Transverse colon (tissue), 4 donors: ENCODE results near the gene GCAT. TPM values are rescaled to one million over a fixed set of nuclear protein-coding genes. Genes with fewer than 3 reads are reported as not detected.

Experiments
- DNase-seq: peaks from one replicate; pipeline ENCODE4 v3.0.0-alpha.2; 2019
- H3K27ac ChIP-seq, 4 donors: fragments of 200-600 bp; sonication (generic); 2 replicates each; pipeline ENCODE4 v1.5.1; 2016 to 2018; ENCODE audit warnings: inconsistent platforms in 4 of 4
- H3K27me3 ChIP-seq: fragments of 200-600 bp; sonication (generic); 2 replicates; pipeline ENCODE4 v1.5.1; 2017; ENCODE audit warnings: inconsistent platforms
- H3K36me3 ChIP-seq, 4 donors: fragments of 200-600 bp; sonication (generic); 2 replicates each; pipeline ENCODE4 v1.5.1; 2017 to 2019; ENCODE audit warnings: inconsistent platforms in 4 of 4
- H3K4me1 ChIP-seq, 4 donors: fragments of 200-600 bp; sonication (generic); 2 replicates each; pipeline ENCODE4 v1.5.1; 2017 to 2020; ENCODE audit warnings: inconsistent platforms in 4 of 4
- H3K4me3 ChIP-seq, 4 donors: fragments of 200-600 bp; sonication (generic); 1 replicate in 1 of 4; 2 replicates in 3 of 4; pipeline versions ENCODE4 v1.5.1 to v1.6.1; 2017 to 2019; ENCODE audit warnings: inconsistent platforms in 4 of 4
- H3K9me3 ChIP-seq, 2 donors: fragments of 200-600 bp; sonication (generic); 2 replicates each; pipeline ENCODE4 v1.5.1; 2017 to 2019; ENCODE audit warnings: inconsistent platforms in 2 of 2
- CTCF ChIP-seq, 5 experiments: fragments of 200-600 bp in 3 of 5; fragments of 450-650 bp in 2 of 5; sonication (generic) in 3 of 5; IDR thresholded peaks; 1 replicate in 2 of 5; 2 replicates in 3 of 5; pipeline ENCODE4 v1.5.1; 2016 to 2017; ENCODE audit warnings: antibody characterized with exemption in 5 of 5, inconsistent platforms in 3 of 5, mild to moderate bottlenecking in 2 of 5, moderate library complexity in 1 of 5
- EP300 ChIP-seq: sonication (generic); formaldehyde crosslinking; IDR thresholded peaks from one replicate; pipeline ENCODE4 v1.6.1; 2017; ENCODE audit warnings: antibody characterized with exemption, low read depth
- POLR2A ChIP-seq: fragments of 450-650 bp; IDR thresholded peaks from one replicate; pipeline ENCODE4 v1.6.1; 2016; ENCODE audit warnings: antibody characterized with exemption, mild to moderate bottlenecking, moderate library complexity
- POLR2AphosphoS5 ChIP-seq, 3 donors: sonication (generic); formaldehyde crosslinking; IDR thresholded peaks; one replicate each; pipeline ENCODE4 v1.6.1; 2016; ENCODE audit warnings: antibody characterized with exemption in 3 of 3
- WGBS, 2 donors: methylation state at CpG; one replicate each; pipeline ENCODE4 v1.1.5; 2018; ENCODE audit warnings: low coverage in 1 of 2; 5-methylcytosine and 5-hydroxymethylcytosine counted together
- in situ Hi-C, 4 donors: fragments of 200-750 bp; cut with MboI; loops; one replicate each; pipeline versions ENCODE4 v1.15.0 to v1.15.1; 2017; ENCODE audit warnings: low sequenced_read_pairs in 3 of 4, low pct_ligation_motif_present in 1 of 4, low pct_unique_long_range_greater_than_20kb in 1 of 4
- intact Hi-C: fragments of 100-400 bp; cut with DNase I; formaldehyde crosslinking; loops from one replicate; pipeline ENCODE4 v1.15.1; 2023; ENCODE audit warnings: low total_unique reads
- total RNA-seq, 4 donors: library from RNA; depleted of rRNA; stranded (reverse); fragments of >200 nt; gene quantifications; one replicate each; pipeline ENCODE4 v1.1.0, GENCODE V29; 2016

The GCAT gene
- total RNA-seq, 4 donors from 2014 or later, result 6.4 to 10.1 (median 7.7) TPM

- intact Hi-C loops (loop anchor here (5.0 kb wide), 1 partner anchor 104 kb away; the partner anchor contains the start of genes C22orf23 and POLR2F), in situ Hi-C loops (no loop called here)
- Histone ChIP-seq H3K27me3 (no peaks in the 10 kb centered on the region), H3K36me3 (peaks cover 0 to 22% (median 7%) of the 10 kb centered on the region in 4 donors), H3K9me3 (no peaks in the 10 kb centered on the region), H3K4me1 (peaks cover 7 to 23% (median 9%) of the 10 kb centered on the region in 4 donors), H3K4me3 (peak overlapping the region; percentile 64 to 90 (median 70)), H3K27ac (peak overlapping the region; percentile 86 to 93 (median 92))
- no peak for TF ChIP-seq CTCF (IDR thresholded peaks at IDR 0.05)
- TF ChIP-seq POLR2AphosphoS5 (IDR thresholded peaks at IDR 0.05), result no peak
- WGBS, 2 donors, result 21 to 55% methylated on average over 13 to 27 of the region's 27 CpGs
- no peak for DNase-seq
Observed at GRCh38 chr22:37848587-37849088, 40.9 kb downstream of the GCAT start.

GRCh38 chr22:37849089-37849751, 41.5 kb downstream of the GCAT start, which contains the start of gene EIF3L:
EIF3L (plus strand) TSS chr22:37849419; CDS start chr22:37849450, 31 bp downstream.
- peak; percentile 93 for DNase-seq
- peak within 1 kb of the TSS; percentile 64 to 90 (median 70) for H3K4me3 ChIP-seq
- in situ Hi-C loops, result no loop called here
- TF ChIP-seq POLR2AphosphoS5 (IDR thresholded peaks at IDR 0.05) (peak; percentile 91 to 94 (median 93)), EP300 (no peak), POLR2A (peak; percentile 93), CTCF (IDR thresholded peaks at IDR 0.05) (peak in 1 of 5 experiments; percentile 10)
- H3K36me3 ChIP-seq, result peaks cover 0 to 22% (median 10%) of the 10 kb centered on the region in 4 donors
- H3K27ac ChIP-seq, result peak within 1 kb of the TSS; percentile 86 to 93 (median 92)
- WGBS, 2 donors, result 0% methylated on average over 4 to 49 of the region's 49 CpGs
- H3K4me1 ChIP-seq, result peaks cover 7 to 23% (median 9%) of the 10 kb centered on the region in 4 donors
- H3K9me3 ChIP-seq, result no peaks in the 10 kb centered on the region
- intact Hi-C loops, result loop anchor here (5.0 kb wide), 1 partner anchor 103 kb away; the partner anchor contains the start of genes C22orf23 and POLR2F
- H3K27me3 ChIP-seq, result no peaks in the 10 kb centered on the region

- DNase-seq, result no peak
- H3K9me3 ChIP-seq, result no peaks in the 10 kb centered on the region
- no peak overlapping the region for H3K4me3 ChIP-seq
- in situ Hi-C loops (no loop called here), intact Hi-C loops (no loop called here)
- TF ChIP-seq EP300 (no peak), POLR2A (no peak), CTCF (IDR thresholded peaks at IDR 0.05) (no peak), POLR2AphosphoS5 (IDR thresholded peaks at IDR 0.05) (no peak)
- H3K36me3 ChIP-seq, result peaks cover 0 to 33% (median 12%) of the 10 kb centered on the region in 4 donors
- H3K27me3 ChIP-seq, result no peaks in the 10 kb centered on the region
- H3K27ac ChIP-seq, result no peak overlapping the region
- WGBS, 2 donors, result 85 to 87% methylated on average over 4 of the region's 4 CpGs
- peaks cover 7 to 31% (median 9%) of the 10 kb centered on the region in 4 donors for H3K4me1 ChIP-seq
Observed at GRCh38 chr22:37850801-37851200, 43.1 kb downstream of the GCAT start.

GRCh38 chr22:37852418-37852817, 44.7 kb downstream of the GCAT start:
- Histone ChIP-seq H3K36me3 (peaks cover 0 to 46% (median 16%) of the 10 kb centered on the region in 4 donors), H3K27me3 (no peaks in the 10 kb centered on the region), H3K4me3 (no peak overlapping the region), H3K4me1 (peaks cover 7 to 31% (median 9%) of the 10 kb centered on the region in 4 donors), H3K27ac (no peak overlapping the region), H3K9me3 (no peaks in the 10 kb centered on the region)
- TF ChIP-seq CTCF (IDR thresholded peaks at IDR 0.05) (no peak), POLR2A (no peak), POLR2AphosphoS5 (IDR thresholded peaks at IDR 0.05) (no peak), EP300 (no peak)
- no peak for DNase-seq
- WGBS, 2 donors, result 91 to 96% methylated on average over 3 to 5 of the region's 5 CpGs
- intact Hi-C loops, result no loop called here
- in situ Hi-C loops, result no loop called here
